Endothelial cell of umbilical vein (primary cell): Measurements from ENCODE around the gene PPP1R8. TPM values are rescaled to one million over a fixed set of nuclear protein-coding genes. Genes with fewer than 3 reads are reported as not detected.
"Not testable (repeated sequence)": the region's sequence is repeated elsewhere in the genome, so short reads cannot be mapped to it uniquely, and the experiment has no call there.

ENCODE experiments used
- BruUV-seq: library from RNA; stranded (reverse); fragments of 400-500 nt; replicated peaks from 2 replicates; lab custom pipeline; 2021; lab: Mats Ljungman, UMichigan
- CTCF ChIA-PET: fragments of 300-600, 350-600 bp; sonication (Branson Sonifier 250); formaldehyde crosslinking; loops from one replicate; lab custom pipeline; 2021; ENCODE audit warnings: antibody characterized with exemption, inconsistent platforms; lab: Charles Lee
- POLR2A ChIA-PET: fragments of 300-600, 350-600 bp; sonication (Branson Sonifier 250); formaldehyde crosslinking; loops from one replicate; lab custom pipeline; 2021; ENCODE audit warnings: antibody characterized with exemption, inconsistent platforms; lab: Charles Lee
- DNase-seq: peaks from one replicate; pipeline ENCODE4 v3.0.0-alpha.2; 2011; ENCODE audit warnings: low read depth, low spot score
- FAIRE-seq: peaks from 2 replicates; lab custom pipeline; 2011; peaks lifted over from hg19 to GRCh38; lab: Jason Lieb, UNC
- H2AFZ ChIP-seq: 2 replicates; pipeline ENCODE4 v1.6.0; 2012; ENCODE audit warnings: low read depth, low read length, control low read depth, inconsistent platforms
- H3K27ac ChIP-seq: 2 replicates; pipeline ENCODE4 v1.5.1; 2011; ENCODE audit warnings: low read depth, mild to moderate bottlenecking, control low read depth, low read length, moderate library complexity; ENCODE audit not compliant: insufficient read depth
- H3K27me3 ChIP-seq, 2 experiments: 2 replicates each; pipeline versions ENCODE4 v1.6.0 to v1.6.1; 2011; ENCODE audit warnings: low read length in 2 of 2, mixed read lengths in 1 of 2; ENCODE audit not compliant: control insufficient read depth in 2 of 2, insufficient read depth in 2 of 2
- H3K36me3 ChIP-seq, 2 experiments: 2 replicates in 1 of 2; 3 replicates in 1 of 2; pipeline ENCODE4 v1.5.1; 2011; ENCODE audit warnings: low read length in 2 of 2, mild to moderate bottlenecking in 1 of 2, moderate library complexity in 1 of 2; ENCODE audit not compliant: control insufficient read depth in 2 of 2, insufficient read depth in 2 of 2; ENCODE audit errors: extremely low read depth in 1 of 2
- H3K4me1 ChIP-seq: 3 replicates; pipeline ENCODE4 v1.5.1; 2011; ENCODE audit warnings: mild to moderate bottlenecking, low read length; ENCODE audit not compliant: control insufficient read depth, insufficient read depth; ENCODE audit errors: extremely low read depth
- H3K4me2 ChIP-seq: 2 replicates; pipeline ENCODE4 v1.6.1; 2011; ENCODE audit warnings: low read length, control low read depth, mixed read lengths; ENCODE audit not compliant: insufficient read depth
- H3K4me3 ChIP-seq, 3 experiments: fragments of 200-600 bp in 1 of 3; sonication (generic), shearing (Covaris generic) in 1 of 3; replicated peaks in 1 of 3; 2 replicates each; pipeline ENCODE4 v1.5.1; 2011 to 2016; ENCODE audit warnings: control low read depth in 3 of 3, low read length in 3 of 3, mild to moderate bottlenecking in 2 of 3, inconsistent platforms in 1 of 3, low read depth in 1 of 3, moderate library complexity in 1 of 3; ENCODE audit not compliant: insufficient read depth in 1 of 3
- H3K79me2 ChIP-seq: 2 replicates; pipeline ENCODE4 v1.6.0; 2012; ENCODE audit warnings: low read length, inconsistent platforms; ENCODE audit not compliant: control insufficient read depth, insufficient read depth
- H3K9ac ChIP-seq: replicated peaks from 2 replicates; pipeline ENCODE3; 2011; ENCODE audit warnings: low read length, control low read depth; ENCODE audit not compliant: insufficient read depth; ENCODE audit errors: extremely low read depth
- H3K9me1 ChIP-seq: replicated peaks from 3 replicates; pipeline ENCODE4 v1.6.0; 2011; ENCODE audit warnings: mild to moderate bottlenecking, low read length; ENCODE audit not compliant: control insufficient read depth, insufficient read depth; ENCODE audit errors: extremely low read depth
- H3K9me3 ChIP-seq: replicated peaks from 2 replicates; pipeline ENCODE4 v1.5.1; 2012; ENCODE audit warnings: low read length, inconsistent platforms; ENCODE audit not compliant: control insufficient read depth, insufficient read depth
- H4K20me1 ChIP-seq: replicated peaks from 2 replicates; pipeline ENCODE3; 2011; ENCODE audit warnings: mild to moderate bottlenecking, low read length; ENCODE audit not compliant: control insufficient read depth, insufficient read depth; ENCODE audit errors: extremely low read depth
- CTCF ChIP-seq, 2 donors: IDR thresholded peaks; 1 replicate in 1 of 2; 2 replicates in 1 of 2; pipeline ENCODE4 v1.5.1; 2011; ENCODE audit warnings: low read length in 2 of 2, mild to moderate bottlenecking in 2 of 2, moderate library complexity in 2 of 2, control low read depth in 1 of 2, inconsistent platforms in 1 of 2, low read depth in 1 of 2; ENCODE audit not compliant: insufficient read depth in 1 of 2; ENCODE audit errors: extremely low read depth in 1 of 2
- EZH2 ChIP-seq: IDR thresholded peaks from 2 replicates; pipeline ENCODE4 v1.6.1; 2012; ENCODE audit warnings: borderline replicate concordance, low read depth, mild to moderate bottlenecking, moderate library complexity, low read length, inconsistent platforms; ENCODE audit not compliant: severe bottlenecking
- FOS ChIP-seq: IDR thresholded peaks from 2 replicates; pipeline ENCODE4 v1.6.1; 2011; ENCODE audit warnings: mild to moderate bottlenecking, low read length, moderate library complexity, borderline replicate concordance; ENCODE audit not compliant: insufficient read depth
- GATA2 ChIP-seq: IDR thresholded peaks from 2 replicates; pipeline ENCODE4 v1.7.0; 2011; ENCODE audit warnings: low read depth, mild to moderate bottlenecking, moderate library complexity, mixed read lengths, low read length; ENCODE audit not compliant: insufficient read length, insufficient read depth
- JUN ChIP-seq: IDR thresholded peaks from 2 replicates; pipeline ENCODE4 v1.6.1; 2011; ENCODE audit warnings: borderline replicate concordance, low read depth; ENCODE audit not compliant: insufficient read length, insufficient read depth
- MAX ChIP-seq: IDR thresholded peaks from 2 replicates; pipeline ENCODE4 v1.6.1; 2011; ENCODE audit not compliant: insufficient read depth, insufficient read length
- MYC ChIP-seq: IDR thresholded peaks from one replicate; pipeline ENCODE4 v1.6.1; 2011; ENCODE audit warnings: mild to moderate bottlenecking, low read depth, low read length
- POLR2A ChIP-seq: IDR thresholded peaks from 2 replicates; pipeline ENCODE4 v1.6.1; 2012; ENCODE audit warnings: low read depth, mild to moderate bottlenecking, control low read depth, low read length
- POLR2AphosphoS5 ChIP-seq: IDR thresholded peaks from 2 replicates; pipeline ENCODE4 v1.6.1; 2012; ENCODE audit warnings: low read depth, mild to moderate bottlenecking, control low read depth, low read length, moderate library complexity; ENCODE audit not compliant: insufficient read depth
- dilution Hi-C: fragments of 300-500 bp; cut with MboI; formaldehyde crosslinking; loops from one replicate; pipeline ENCODE4 v1.15.0; 2019; ENCODE audit warnings: low sequenced_read_pairs; ENCODE audit not compliant: extremely low pct_ligation_motif_present
- intact Hi-C: fragments of 100-400 bp; cut with micrococcal nuclease; formaldehyde crosslinking; loops from one replicate; pipeline ENCODE4 v1.10.0; 2022
- polyA plus RNA-seq, 4 experiments: library from polyadenylated mRNA; depleted of rRNA in 3 of 4; stranded (reverse) in 3 of 4; unstranded in 1 of 4; fragments of >200 nt; gene quantifications; 2 replicates each; pipeline versions ENCODE4 v1.2.1 to v1.2.3, GENCODE V29; 2011 to 2012; ENCODE audit warnings: missing spikeins in 1 of 4
- total RNA-seq: library from RNA; stranded (reverse); gene quantifications from 2 replicates; pipeline ENCODE4 v1.2.3, GENCODE V29; 2021

Gene PPP1R8
- total and polyA plus RNA-seq, 2 donors (not counting 3 experiments of a cell fraction or from before 2014, with no cell fraction given): 39.0 to 48.5 TPM

- peaks cover 37% of the 10 kb centered on the region for H3K4me1 ChIP-seq
- intact Hi-C loops: loop anchor here (1.0 to 2.0 kb wide), 3 partner anchors 16 to 63 kb away; partner anchors contain the start of genes PPP1R8 and STX12
- peaks cover 40% of the 10 kb centered on the region for H3K79me2 ChIP-seq
- H3K36me3 ChIP-seq: peaks cover 13 to 17% of the 10 kb centered on the region in 2 experiments
- H3K4me3 ChIP-seq: peak overlapping the region in 1 of 3 experiments; percentile 7
- no TSS peak for BruUV-seq
- FAIRE-seq (peak; percentile 96), DNase-seq (peak; percentile 92)
- H3K27me3 ChIP-seq: no peaks in the 10 kb centered on the region
- peaks cover 1% of the 10 kb centered on the region for H4K20me1 ChIP-seq
- TF ChIP-seq GATA2 (peak; percentile 94), MAX (no peak), POLR2A (peak; percentile 19), CTCF (IDR thresholded peaks at IDR 0.05; ENCODE audit: extremely low read depth in 1 of 2, insufficient read depth in 1 of 2, low read depth in 1 of 2, low read length in 2 of 2) (no peak), JUN (peak; percentile 48), MYC (no peak), FOS (peak; percentile 74), POLR2AphosphoS5 (peak; percentile 88), EZH2 (no peak)
- no peaks in the 10 kb centered on the region for H3K9me1 ChIP-seq
- ChIA-PET POLR2A (interaction anchor here (0.6 to 3.4 kb wide), 3 partner anchors 16 to 41 kb away, joined by 4 to 67 read pairs (median 7); partner anchors contain the start of genes PPP1R8 and STX12), CTCF (interaction anchor here (0.8 to 4.6 kb wide), 7 partner anchors 16 to 127 kb away, joined by 3 to 21 read pairs (median 6); partner anchors contain the start of genes FAM76A, IFI6 and STX12)
- H2AFZ ChIP-seq: no peak overlapping the region
- H3K4me2 ChIP-seq: peak overlapping the region; percentile 73
- H3K9me3 ChIP-seq: no peaks in the 10 kb centered on the region
- peak overlapping the region; percentile 17 for H3K9ac ChIP-seq
- H3K27ac ChIP-seq: peak overlapping the region; percentile 79
- dilution Hi-C loops: no loop called here
These were observed 41.0 kb upstream of the PPP1R8 start for GRCh38 chr1:27789540-27790041.

GRCh38 chr1:27790270-27790669 is 40.3 kb upstream of the PPP1R8 start:
- POLR2A ChIA-PET: interaction anchor here (1.8 to 3.4 kb wide), 2 partner anchors 16 to 40 kb away, joined by 4 to 67 read pairs; partner anchors contain the start of genes PPP1R8 and STX12
- not testable (repeated sequence) for FAIRE-seq
- CTCF ChIA-PET: interaction anchor here (0.8 to 4.6 kb wide), 4 partner anchors 17 to 128 kb away, joined by 3 to 21 read pairs (median 10); partner anchors contain the start of genes FAM76A and STX12

More at GRCh38 chr1:27790270-27790669, 40.3 kb upstream of the PPP1R8 start:
- intact Hi-C loops, H2AFZ ChIP-seq, H3K9me3 ChIP-seq, H3K27me3 ChIP-seq, H3K9ac ChIP-seq, dilution Hi-C loops, H3K9me1 ChIP-seq, BruUV-seq, H4K20me1 ChIP-seq, DNase-seq: not testable (repeated sequence)
- H3K27ac ChIP-seq: peak overlapping the region; percentile 79
- H3K4me3 ChIP-seq: peak overlapping the region in 1 of 3 experiments; percentile 7
- H3K36me3 ChIP-seq: peaks cover 13 to 20% of the 10 kb centered on the region in 2 experiments
- peaks cover 34% of the 10 kb centered on the region for H3K79me2 ChIP-seq
- peaks cover 37% of the 10 kb centered on the region for H3K4me1 ChIP-seq
- peak overlapping the region; percentile 73 for H3K4me2 ChIP-seq
